GM12878 (cell line): ENCODE data around the gene TPP2. TPM values are rescaled to one million over a fixed set of nuclear protein-coding genes. Genes with fewer than 3 reads are reported as not detected.

Source experiments
- ATAC-seq: fragments of 200-7000 bp; cut with Tn5 transposase; 3 replicates; pipeline ENCODE4 v1.9.1; 2020; ENCODE audit warnings: mild to moderate bottlenecking, moderate library complexity
- BruUV-seq: library from RNA; stranded (reverse); fragments of 400-500 nt; replicated peaks from 2 replicates; lab custom pipeline; 2021; lab: Mats Ljungman, UMichigan
- CTCF ChIA-PET: fragments of 300-600 bp; sonication (Branson Sonifier 250); formaldehyde crosslinking; extraction: SDS; loops from one replicate; lab custom pipeline; 2021; ENCODE audit warnings: inconsistent platforms; lab: Yijun Ruan, JAX
- POLR2A ChIA-PET: fragments of 350-600 bp; formaldehyde crosslinking; extraction: SDS; loops from one replicate; lab custom pipeline; 2021; ENCODE audit warnings: inconsistent platforms; lab: Charles Lee
- RAD21 ChIA-PET: fragments of 300-600 bp; sonication (Branson Sonifier 250); formaldehyde crosslinking; loops from one replicate; lab custom pipeline; 2023; ENCODE audit warnings: antibody characterized with exemption; ENCODE audit not compliant: unreplicated experiment; lab: Charles Lee
- SMC1A ChIA-PET: fragments of 300-600 bp; sonication (Branson Sonifier 250); formaldehyde crosslinking; loops from one replicate; lab custom pipeline; 2023; ENCODE audit not compliant: unreplicated experiment, uncharacterized antibody; lab: Charles Lee
- DNase-seq: peaks from one replicate; pipeline ENCODE4 v3.0.0-alpha.2; 2011; ENCODE audit warnings: low read depth, low spot score
- FAIRE-seq: peaks from 3 replicates; lab custom pipeline; 2011; peaks lifted over from hg19 to GRCh38; lab: Jason Lieb, UNC
- H2AFZ ChIP-seq: 2 replicates; pipeline ENCODE4 v1.6.0; 2011; ENCODE audit warnings: low read depth, low read length, control low read depth; ENCODE audit not compliant: control insufficient read depth
- H3K27ac ChIP-seq: 2 replicates; pipeline ENCODE4 v1.5.1; 2011; ENCODE audit warnings: control low read depth; ENCODE audit not compliant: control insufficient read depth, insufficient read depth
- H3K27me3 ChIP-seq, 2 experiments: replicated peaks in 1 of 2; 2 replicates each; pipeline versions ENCODE4 v1.6.0 to v1.6.1; 2011; ENCODE audit warnings: low read length in 1 of 2; ENCODE audit not compliant: control insufficient read depth in 2 of 2, insufficient read depth in 2 of 2
- H3K36me3 ChIP-seq, 2 experiments: 2 replicates each; pipeline ENCODE4 v1.5.1; 2011; ENCODE audit warnings: low read length in 1 of 2; ENCODE audit not compliant: control insufficient read depth in 2 of 2, insufficient read depth in 2 of 2
- H3K4me1 ChIP-seq: 2 replicates; pipeline ENCODE4 v1.6.1; 2011; ENCODE audit warnings: mild to moderate bottlenecking, low read length, moderate library complexity, mixed read lengths; ENCODE audit not compliant: control insufficient read depth, insufficient read depth
- H3K4me2 ChIP-seq: 2 replicates; pipeline ENCODE4 v1.6.0; 2011; ENCODE audit warnings: control low read depth; ENCODE audit not compliant: control insufficient read depth, insufficient read depth
- H3K4me3 ChIP-seq: fragments of 200-600 bp; sonication (generic); 2 replicates; pipeline ENCODE4 v1.5.1; 2016
- H3K79me2 ChIP-seq: 2 replicates; pipeline ENCODE4 v1.6.0; 2011; ENCODE audit warnings: low read length; ENCODE audit not compliant: control insufficient read depth, insufficient read depth
- H3K9ac ChIP-seq: 2 replicates; pipeline ENCODE4 v1.8.0; 2011; ENCODE audit warnings: low read length, control low read depth, mixed read lengths; ENCODE audit not compliant: control insufficient read depth, insufficient read depth
- H3K9me3 ChIP-seq: replicated peaks from 3 replicates; pipeline ENCODE4 v1.5.1; 2011; ENCODE audit warnings: mild to moderate bottlenecking, low read length; ENCODE audit not compliant: control insufficient read depth, insufficient read depth
- H4K20me1 ChIP-seq: 2 replicates; pipeline ENCODE4 v1.6.0; 2011; ENCODE audit not compliant: control insufficient read depth, insufficient read depth
- CTCF ChIP-seq, 3 experiments: IDR thresholded peaks in 2 of 3; conservative IDR thresholded peaks in 1 of 3; 2 replicates each; pipeline ENCODE4 v1.5.1; 2011; ENCODE audit warnings: low read depth in 3 of 3, low read length in 3 of 3, mild to moderate bottlenecking in 3 of 3, control low read depth in 2 of 3, moderate library complexity in 2 of 3, inconsistent platforms in 1 of 3, mixed read lengths in 1 of 3; ENCODE audit not compliant: control insufficient read depth in 2 of 3, insufficient read depth in 1 of 3; ENCODE audit errors: extremely low read depth in 1 of 3
- HSF1 ChIP-seq: fragments of 150-350 bp; IDR thresholded peaks from 2 replicates; pipeline ENCODE4 v1.6.1; 2014; ENCODE audit warnings: mild to moderate bottlenecking, low read depth, low read length
- IKZF1 ChIP-seq: fragments of 450-650 bp; conservative IDR thresholded peaks from 2 replicates; pipeline ENCODE4 v1.6.1; 2017; ENCODE audit warnings: antibody characterized with exemption, mild to moderate bottlenecking
- KLF5 ChIP-seq: fragments of 450-650 bp; IDR thresholded peaks from 2 replicates; pipeline ENCODE4 v1.6.1; 2014; ENCODE audit warnings: mild to moderate bottlenecking; ENCODE audit not compliant: partially characterized antibody
- NFIC ChIP-seq: IDR thresholded peaks from 2 replicates; pipeline ENCODE4 v1.6.1; 2012; ENCODE audit warnings: low read depth, mild to moderate bottlenecking, inconsistent platforms, low read length, moderate library complexity
- PKNOX1 ChIP-seq: fragments of 450-650 bp; IDR thresholded peaks from 2 replicates; pipeline ENCODE4 v1.6.1; 2016; ENCODE audit warnings: mild to moderate bottlenecking
- RAD21 ChIP-seq: IDR thresholded peaks from 2 replicates; pipeline ENCODE4 v1.6.1; 2011; ENCODE audit warnings: mild to moderate bottlenecking, low read depth, low read length, moderate library complexity; ENCODE audit not compliant: insufficient read depth
- SMC3 ChIP-seq: IDR thresholded peaks from 2 replicates; pipeline ENCODE4 v1.6.1; 2011; ENCODE audit warnings: low read length, improper control_type of control experiment, borderline replicate concordance
- ZNF217 ChIP-seq: fragments of 450-650 bp; IDR thresholded peaks from 2 replicates; pipeline ENCODE4 v1.6.1; 2017; ENCODE audit warnings: antibody characterized with exemption, mild to moderate bottlenecking
- ZNF274 ChIP-seq: IDR thresholded peaks from one replicate; pipeline ENCODE4 v1.8.0; 2011; ENCODE audit not compliant: insufficient read length, insufficient read depth
- WGBS: methylation state at CpG from one replicate; pipeline ENCODE4 v1.1.6; 2016; ENCODE audit warnings: low lambda C conversion rate; ENCODE audit not compliant: insufficient replicate concordance, insufficient coverage; ENCODE audit errors: missing lambda C conversion rate; 5-methylcytosine and 5-hydroxymethylcytosine counted together
- in situ Hi-C: fragments of 300-500 bp; cut with MboI; formaldehyde crosslinking; loops from 9 replicates; pipeline ENCODE4 v1.14.3; 2018; ENCODE audit warnings: mixed read lengths
- intact Hi-C: fragments of 100-400 bp; cut with micrococcal nuclease; formaldehyde crosslinking; loops from one replicate; pipeline ENCODE4 v1.14.2; 2022; ENCODE audit not compliant: unreplicated experiment
- polyA plus RNA-seq, 11 experiments: library from polyadenylated mRNA; depleted of rRNA in 4 of 11; unstranded in 6 of 11; stranded (reverse) in 5 of 11; fragments of >200 nt; fragmentation: Nextera tagmentation in 4 of 11; fragmentation: Illumina TruSeq in 1 of 11; extraction: Ambion mirVana in 4 of 11; extraction: Trizol in 1 of 11; gene quantifications; 1 replicate in 1 of 11; 2 replicates in 10 of 11; pipeline versions ENCODE4 v1.2.1 to v1.2.3, GENCODE V29; 2011 to 2016; ENCODE audit warnings: inconsistent platforms in 2 of 11, missing spikeins in 2 of 11, low read depth in 1 of 11
- total RNA-seq, 4 experiments: library from RNA; depleted of rRNA in 3 of 4; stranded (reverse); fragments of >200 nt in 3 of 4; fragmentation: Illumina TruSeq in 1 of 4; extraction: Trizol in 1 of 4; gene quantifications; 2 replicates each; pipeline versions ENCODE4 v1.2.1 to v1.2.3, GENCODE V29; 2013 to 2021

The TPP2 gene
- total and polyA plus RNA-seq, 10 of the 15 experiments (the other 5 are each of a cell fraction or from before 2014, with no cell fraction given): 18.4 to 82.3 (median 55.4) TPM

DNA sequence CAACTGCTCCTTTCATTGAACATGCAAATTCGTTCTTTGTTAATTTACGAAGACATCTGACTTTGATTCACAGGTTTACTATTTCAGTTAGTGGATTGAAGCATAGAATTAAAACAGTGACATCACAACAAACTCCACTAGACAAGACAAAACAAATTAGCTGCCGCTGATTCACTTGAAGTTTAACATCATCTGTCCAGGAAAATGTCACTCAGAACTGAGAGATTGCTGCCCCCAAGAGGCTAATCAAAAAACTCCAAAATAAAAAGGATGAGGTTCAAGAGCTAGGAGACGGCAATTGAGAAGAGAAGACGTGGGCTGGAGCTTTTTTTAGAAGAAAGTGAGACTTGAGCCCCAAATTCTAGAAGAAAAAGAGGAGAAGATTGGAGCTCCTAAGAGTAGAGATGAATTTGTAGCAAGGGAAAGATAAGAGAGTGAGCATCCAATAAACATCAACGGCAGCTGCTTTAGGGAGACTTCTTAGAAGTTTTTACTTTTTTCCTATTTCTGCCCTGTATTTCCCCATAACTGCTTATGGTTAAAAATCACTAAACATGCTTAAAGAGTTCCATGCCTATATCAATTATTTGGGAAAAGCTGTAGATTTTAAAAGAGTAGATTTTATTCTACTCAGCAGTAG is 40.8 kb upstream of the TPP2 start:
- peak; percentile 78 for ATAC-seq

More for the DNA sequence above, 40.8 kb upstream of the TPP2 start:
- 9% methylated on average over 6 of the region's 6 CpGs for WGBS
- DNase-seq (no peak), FAIRE-seq (peak; percentile 59)
- H4K20me1 ChIP-seq: no peaks in the 10 kb centered on the region
- ChIA-PET SMC1A (interaction anchor here (0.6 to 1.9 kb wide), 13 partner anchors 8 to 1995 kb away, joined by 3 to 9 read pairs (median 3); no protein-coding TSS in a partner anchor), POLR2A (no interaction called here), CTCF (interaction anchor here (0.6 to 3.1 kb wide), 39 partner anchors 8 to 1428 kb away, joined by 3 to 14 read pairs (median 4); no protein-coding TSS in a partner anchor), RAD21 (interaction anchor here (0.8 to 1.4 kb wide), 9 partner anchors 9 to 1411 kb away, joined by 3 to 10 read pairs (median 3); no protein-coding TSS in a partner anchor)
- intact Hi-C loops: loop anchor here (2.0 to 10.0 kb wide), 3 partner anchors 359 to 1411 kb away; no protein-coding TSS in a partner anchor
- in situ Hi-C loops: loop anchor here (10.0 kb wide), 1 partner anchor 611 kb away; no protein-coding TSS in a partner anchor
- no peak overlapping the region for H3K27ac ChIP-seq
- no peaks in the 10 kb centered on the region for H3K9me3 ChIP-seq
- TF ChIP-seq CTCF (IDR thresholded peaks at IDR 0.05 in 2 of 3, conservative IDR thresholded peaks at IDR 0.05 in 1 of 3; ENCODE audit: control insufficient read depth in 2 of 3, extremely low read depth in 1 of 3, insufficient read depth in 1 of 3, low read depth in 3 of 3, low read length in 3 of 3) (peak; percentile 34 to 52 (median 39); a peak in 4 of 6 replicates), HSF1 (no peak), KLF5 (no peak), ZNF217 (no peak), SMC3 (peak; percentile 35; the same call in 1 of the 2 replicates), RAD21 (peak; percentile 70), NFIC (no peak), IKZF1 (no peak), PKNOX1 (peak; percentile 49; the same call in 1 of the 2 replicates), ZNF274 (no peak)
- no peaks in the 10 kb centered on the region for H3K79me2 ChIP-seq
- no peak overlapping the region for H3K9ac ChIP-seq
- no peaks in the 10 kb centered on the region for H3K36me3 ChIP-seq
- no peaks in the 10 kb centered on the region for H3K4me1 ChIP-seq
- BruUV-seq: no TSS peak
- no peak overlapping the region for H2AFZ ChIP-seq
- no peak overlapping the region for H3K4me2 ChIP-seq
- no peaks in the 10 kb centered on the region for H3K27me3 ChIP-seq
- H3K4me3 ChIP-seq: no peak overlapping the region
